IgD-negative memory B cell (primary cell): ENCODE results near the gene C19orf73. TPM values are rescaled to one million over a fixed set of nuclear protein-coding genes. Genes with fewer than 3 reads are reported as not detected.
A peak's percentile ranks its signal among the peaks of the same experiment; 100 is the strongest.

Experiments
- H3K27ac Mint-ChIP-seq, 3 donors: one replicate each; pipeline ENCODE4 v1.8.0; 2020 to 2022; ENCODE audit warnings: mild to moderate bottlenecking in 3 of 3, mixed read lengths in 3 of 3, moderate library complexity in 1 of 3
- H3K27me3 Mint-ChIP-seq: one replicate; pipeline ENCODE4 v1.8.0; 2021; ENCODE audit warnings: mixed read lengths
- H3K36me3 Mint-ChIP-seq: one replicate; pipeline ENCODE4 v1.8.0; 2020; ENCODE audit warnings: mild to moderate bottlenecking, mixed read lengths
- H3K4me1 Mint-ChIP-seq, 3 donors: one replicate each; pipeline ENCODE4 v1.8.0; 2020 to 2022; ENCODE audit warnings: mixed read lengths in 3 of 3, mild to moderate bottlenecking in 1 of 3
- H3K4me3 Mint-ChIP-seq, 4 donors: one replicate each; pipeline ENCODE4 v1.8.0; 2020 to 2022; ENCODE audit warnings: mild to moderate bottlenecking in 4 of 4, mixed read lengths in 4 of 4, moderate library complexity in 3 of 4
- H3K9me3 Mint-ChIP-seq, 3 donors: one replicate each; pipeline ENCODE4 v1.8.0; 2020 to 2021; ENCODE audit warnings: mixed read lengths in 3 of 3, mild to moderate bottlenecking in 1 of 3
- polyA plus RNA-seq: library from polyadenylated mRNA; unstranded; fragments of 300-500 nt; fragmentation: Illumina TruSeq; gene quantifications from one replicate; pipeline ENCODE4 v1.2.3, GENCODE V29; 2021

C19orf73 gene
- 2.6 TPM for polyA plus RNA-seq

GRCh38 chr19:49118565-49119410 lies at the start of gene C19orf73:
Gene C19orf73, minus strand, starts transcription at chr19:49119143. Its CDS starts 121 bp downstream, at chr19:49119022.
- H3K4me1 Mint-ChIP-seq, result peaks cover 17 to 24% (median 21%) of the 10 kb centered on the region in 3 donors
- peak within 1 kb of the TSS; percentile 78 to 95 (median 88) for H3K4me3 Mint-ChIP-seq
- H3K27ac Mint-ChIP-seq, result peak within 1 kb of the TSS; percentile 86 to 98 (median 92)
- H3K36me3 Mint-ChIP-seq, result no peaks in the 10 kb centered on the region
- H3K27me3 Mint-ChIP-seq, result peaks cover 7% of the 10 kb centered on the region
- H3K9me3 Mint-ChIP-seq, result no peaks in the 10 kb centered on the region

GRCh38 chr19:49168421-49168820 lies 49.5 kb upstream of the C19orf73 start:
- peaks cover 7% of the 10 kb centered on the region for H3K27me3 Mint-ChIP-seq
- H3K27ac Mint-ChIP-seq, result no peak overlapping the region
- H3K4me1 Mint-ChIP-seq, result no peaks in the 10 kb centered on the region
- no peaks in the 10 kb centered on the region for H3K36me3 Mint-ChIP-seq
- H3K9me3 Mint-ChIP-seq, result no peaks in the 10 kb centered on the region
- H3K4me3 Mint-ChIP-seq, result no peak overlapping the region

GRCh38 chr19:49167857-49168409 lies 49.0 kb upstream of the C19orf73 start:
- Mint-ChIP-seq H3K36me3 (no peaks in the 10 kb centered on the region), H3K27me3 (peaks cover 7% of the 10 kb centered on the region), H3K4me3 (no peak overlapping the region), H3K9me3 (no peaks in the 10 kb centered on the region), H3K27ac (no peak overlapping the region), H3K4me1 (no peaks in the 10 kb centered on the region)

- Mint-ChIP-seq H3K4me1 (no peaks in the 10 kb centered on the region), H3K27ac (no peak overlapping the region), H3K27me3 (peaks cover 12% of the 10 kb centered on the region), H3K9me3 (no peaks in the 10 kb centered on the region), H3K4me3 (no peak overlapping the region), H3K36me3 (no peaks in the 10 kb centered on the region)
Measured at GRCh38 chr19:49165865-49166301, 46.9 kb upstream of the C19orf73 start.

- H3K36me3 Mint-ChIP-seq, result no peaks in the 10 kb centered on the region
- peaks cover 0 to 3% (median 0%) of the 10 kb centered on the region in 3 donors for H3K4me1 Mint-ChIP-seq
- no peak overlapping the region for H3K27ac Mint-ChIP-seq
- H3K9me3 Mint-ChIP-seq, result no peaks in the 10 kb centered on the region
- peaks cover 12% of the 10 kb centered on the region for H3K27me3 Mint-ChIP-seq
- peak overlapping the region in 1 of 4 donors; percentile 45 for H3K4me3 Mint-ChIP-seq
Measured at GRCh38 chr19:49165111-49165750, 46.3 kb upstream of the C19orf73 start.

GRCh38 chr19:49161987-49162386 lies 43.0 kb upstream of the C19orf73 start:
- peaks cover 3 to 7% (median 3%) of the 10 kb centered on the region in 3 donors for H3K4me1 Mint-ChIP-seq
- H3K27ac Mint-ChIP-seq, result no peak overlapping the region
- no peaks in the 10 kb centered on the region for H3K9me3 Mint-ChIP-seq
- no peak overlapping the region for H3K4me3 Mint-ChIP-seq
- H3K36me3 Mint-ChIP-seq, result no peaks in the 10 kb centered on the region
- H3K27me3 Mint-ChIP-seq, result peaks cover 28% of the 10 kb centered on the region

- Mint-ChIP-seq H3K9me3 (no peaks in the 10 kb centered on the region), H3K27ac (peak overlapping the region in 1 of 3 donors; percentile 46), H3K4me1 (peaks cover 3 to 7% (median 3%) of the 10 kb centered on the region in 3 donors), H3K4me3 (peak overlapping the region in 1 of 4 donors; percentile 45), H3K36me3 (no peaks in the 10 kb centered on the region), H3K27me3 (peaks cover 31% of the 10 kb centered on the region)
Measured at GRCh38 chr19:49160450-49161189, 41.7 kb upstream of the C19orf73 start.

GRCh38 chr19:49157445-49158224 lies 38.7 kb upstream of the C19orf73 start, which contains the start of gene TRPM4:
Gene TRPM4, plus strand, starts transcription at chr19:49157792. Its CDS starts 75 bp downstream, at chr19:49157867.
- peak within 1 kb of the TSS in 2 of 4 donors; percentile 64 to 78 for H3K4me3 Mint-ChIP-seq
- H3K4me1 Mint-ChIP-seq, result peaks cover 3 to 7% (median 3%) of the 10 kb centered on the region in 3 donors
- peaks cover 2 to 8% (median 3%) of the 10 kb centered on the region in 3 donors for H3K9me3 Mint-ChIP-seq
- H3K27me3 Mint-ChIP-seq, result peaks cover 31% of the 10 kb centered on the region
- H3K27ac Mint-ChIP-seq, result no peak within 1 kb of the TSS
- no peaks in the 10 kb centered on the region for H3K36me3 Mint-ChIP-seq

GRCh38 chr19:49155820-49156346 lies 36.9 kb upstream of the C19orf73 start:
- Mint-ChIP-seq H3K36me3 (no peaks in the 10 kb centered on the region), H3K4me1 (peaks cover 7 to 11% (median 9%) of the 10 kb centered on the region in 3 donors), H3K27ac (no peak overlapping the region), H3K9me3 (peaks cover 3 to 8% (median 5%) of the 10 kb centered on the region in 3 donors), H3K27me3 (peaks cover 34% of the 10 kb centered on the region), H3K4me3 (peak overlapping the region in 1 of 4 donors; percentile 39)

GRCh38 chr19:49155005-49155819 lies 36.3 kb upstream of the C19orf73 start, which contains the start of gene HRC:
Gene HRC, minus strand, starts transcription at chr19:49155396. Its CDS starts 159 bp downstream, at chr19:49155237.
- Mint-ChIP-seq H3K4me1 (peaks cover 7 to 9% (median 8%) of the 10 kb centered on the region in 3 donors), H3K36me3 (no peaks in the 10 kb centered on the region), H3K27ac (peak within 1 kb of the TSS in 1 of 3 donors; percentile 33), H3K27me3 (peaks cover 30% of the 10 kb centered on the region), H3K9me3 (peaks cover 3 to 8% (median 5%) of the 10 kb centered on the region in 3 donors), H3K4me3 (peak within 1 kb of the TSS in 2 of 4 donors; percentile 36 to 39)

GRCh38 chr19:49154279-49154678 lies 35.3 kb upstream of the C19orf73 start:
- Mint-ChIP-seq H3K4me3 (peak overlapping the region in 1 of 4 donors; percentile 36), H3K36me3 (no peaks in the 10 kb centered on the region), H3K27me3 (peaks cover 34% of the 10 kb centered on the region), H3K4me1 (peaks cover 8 to 10% (median 9%) of the 10 kb centered on the region in 3 donors), H3K27ac (peak overlapping the region in 1 of 3 donors; percentile 33), H3K9me3 (peaks cover 3 to 8% (median 5%) of the 10 kb centered on the region in 3 donors)

- Mint-ChIP-seq H3K36me3 (no peaks in the 10 kb centered on the region), H3K27me3 (peaks cover 39% of the 10 kb centered on the region), H3K27ac (peak overlapping the region in 1 of 3 donors; percentile 33)
Measured at GRCh38 chr19:49153167-49153809, 34.3 kb upstream of the C19orf73 start.

More at GRCh38 chr19:49153167-49153809, 34.3 kb upstream of the C19orf73 start:
- peaks cover 3 to 8% (median 7%) of the 10 kb centered on the region in 3 donors for H3K9me3 Mint-ChIP-seq
- peaks cover 9 to 12% (median 10%) of the 10 kb centered on the region in 3 donors for H3K4me1 Mint-ChIP-seq
- peak overlapping the region in 2 of 4 donors; percentile 36 to 69 for H3K4me3 Mint-ChIP-seq
